HG03135 (cell line): ENCODE data around the gene EID1.
"Not testable (repeated sequence)": the region's sequence is repeated elsewhere in the genome, so short reads cannot be mapped to it uniquely, and the experiment has no call there.

Experiments
- ATAC-seq: cut with Tn5 transposase; IDR thresholded peaks from one replicate; pipeline ENCODE4 v1.9.1; 2021; ENCODE audit warnings: mild to moderate bottlenecking, moderate library complexity; ENCODE audit not compliant: unreplicated experiment

EID1 gene

GRCh38 chr15:48905847-48906246, 27.9 kb downstream of the EID1 start:
- no peak for ATAC-seq

- ATAC-seq: not testable (repeated sequence)
These were observed 31.4 kb downstream of the EID1 start for GRCh38 chr15:48909313-48909712.

GRCh38 chr15:48910554-48910953, 32.6 kb downstream of the EID1 start:
- ATAC-seq: not testable (repeated sequence)

- ATAC-seq: no peak
These were observed 35.2 kb downstream of the EID1 start for GRCh38 chr15:48913141-48913540.

GRCh38 chr15:48914717-48915116, 36.8 kb downstream of the EID1 start:
- ATAC-seq: no peak

- ATAC-seq: no peak
These were observed 37.9 kb downstream of the EID1 start for GRCh38 chr15:48915861-48916260.

- no peak for ATAC-seq
These were observed 38.8 kb downstream of the EID1 start for GRCh38 chr15:48916721-48917120.

GRCh38 chr15:48922046-48922445, 44.1 kb downstream of the EID1 start:
- ATAC-seq: no peak

- no peak for ATAC-seq
These were observed 46.8 kb downstream of the EID1 start for GRCh38 chr15:48924528-48925393.

- no peak for ATAC-seq
These were observed 47.8 kb downstream of the EID1 start for GRCh38 chr15:48925714-48926223.

- ATAC-seq: no peak
These were observed 51.1 kb downstream of the EID1 start for GRCh38 chr15:48928877-48929538.

- no peak for ATAC-seq
These were observed 51.7 kb downstream of the EID1 start for GRCh38 chr15:48929661-48930060.
